Spleen (tissue), 11 donors: ENCODE results near the gene NFAT5. TPM values are rescaled to one million over a fixed set of nuclear protein-coding genes. Genes with fewer than 3 reads are reported as not detected.
"Not testable (repeated sequence)": the region's sequence is repeated elsewhere in the genome, so short reads cannot be mapped to it uniquely, and the experiment has no call there.

Source experiments
- DNase-seq: peaks from one replicate; pipeline ENCODE4 v3.0.0-alpha.2; 2020
- H3K27ac ChIP-seq, 8 donors: fragments of 200-600 bp; sonication (generic) in 7 of 8; 1 replicate in 4 of 8; 2 replicates in 4 of 8; pipeline versions ENCODE4 v1.5.0 to v1.8.0; 2016 to 2021; ENCODE audit warnings: inconsistent platforms in 4 of 8, mild to moderate bottlenecking in 4 of 8, moderate library complexity in 1 of 8
- H3K27me3 ChIP-seq, 7 donors: fragments of 200-600 bp; sonication (generic) in 6 of 7; replicated peaks in 1 of 7; 1 replicate in 4 of 7; 2 replicates in 3 of 7; pipeline versions ENCODE4 v1.5.0 to v1.8.0; 2016 to 2021; ENCODE audit warnings: inconsistent platforms in 3 of 7, mild to moderate bottlenecking in 1 of 7
- H3K36me3 ChIP-seq, 6 donors: fragments of 200-600 bp; sonication (generic) in 5 of 6; 1 replicate in 4 of 6; 2 replicates in 2 of 6; pipeline versions ENCODE4 v1.5.0 to v1.8.0; 2016 to 2021; ENCODE audit warnings: inconsistent platforms in 2 of 6
- H3K4me1 ChIP-seq, 6 donors: fragments of 200-600 bp; sonication (generic) in 5 of 6; 1 replicate in 3 of 6; 2 replicates in 3 of 6; pipeline versions ENCODE4 v1.5.0 to v1.8.0; 2016 to 2021; ENCODE audit warnings: inconsistent platforms in 3 of 6
- H3K4me3 ChIP-seq, 8 donors: fragments of 200-600 bp; sonication (generic) in 7 of 8; 1 replicate in 4 of 8; 2 replicates in 4 of 8; pipeline versions ENCODE4 v1.5.0 to v1.8.0; 2016 to 2021; ENCODE audit warnings: inconsistent platforms in 4 of 8, mild to moderate bottlenecking in 4 of 8, moderate library complexity in 2 of 8
- H3K9me3 ChIP-seq, 8 donors: fragments of 200-600 bp; sonication (generic) in 7 of 8; 1 replicate in 4 of 8; 2 replicates in 4 of 8; pipeline versions ENCODE4 v1.5.0 to v1.8.0; 2016 to 2021; ENCODE audit warnings: inconsistent platforms in 4 of 8
- CTCF ChIP-seq, 11 experiments: fragments of 200-600 bp in 7 of 11; fragments of 450-650 bp in 4 of 11; sonication (generic) in 4 of 11; IDR thresholded peaks in 8 of 11; conservative IDR thresholded peaks in 3 of 11; 1 replicate in 7 of 11; 2 replicates in 4 of 11; pipeline versions ENCODE4 v1.4.0 to v1.8.0; 2016 to 2021; ENCODE audit warnings: antibody characterized with exemption in 11 of 11, inconsistent platforms in 4 of 11, mild to moderate bottlenecking in 1 of 11
- POLR2A ChIP-seq, 3 donors: fragments of 450-650 bp; IDR thresholded peaks; one replicate each; pipeline ENCODE4 v1.5.1; 2017; ENCODE audit warnings: antibody characterized with exemption in 3 of 3, mild to moderate bottlenecking in 1 of 3
- POLR2AphosphoS5 ChIP-seq, 3 donors: sonication (generic); formaldehyde crosslinking; IDR thresholded peaks; one replicate each; pipeline ENCODE4 v1.5.1; 2017; ENCODE audit warnings: antibody characterized with exemption in 3 of 3
- WGBS, 5 donors: extraction: QIAGEN DNeasy Blood & Tissue Kit in 3 of 5; methylation state at CpG; one replicate each; pipeline versions ENCODE4 v1.1.5 to v1.1.7; 2013 to 2018; 5-methylcytosine and 5-hydroxymethylcytosine counted together
- intact Hi-C: fragments of 100-400 bp; cut with DNase I; formaldehyde crosslinking; loops from one replicate; pipeline ENCODE4 v1.15.0; 2023; ENCODE audit warnings: low total_unique reads
- polyA plus RNA-seq, 3 donors: library from polyadenylated mRNA; stranded (reverse); fragments of 200-250 nt; gene quantifications; one replicate each; pipeline ENCODE4 v1.2.1, GENCODE V29; 2013
- total RNA-seq, 7 donors: library from RNA; depleted of rRNA in 3 of 7; stranded (reverse); fragments of >200 nt in 3 of 7; fragmentation: NEBNext Ultra II Directional in 4 of 7; extraction: Animal tissue kit (Norgen Biotek cat#: 25700) in 4 of 7; gene quantifications; one replicate each; pipeline versions ENCODE4 v1.1.0 to v1.2.1, GENCODE V29; 2016 to 2021
- donor health status: healthy with polysubstance abuse.
- donor health status: DM: no; HTN: no; CAD: no; lungs with moderate emphysema.
- donor health status: DM: no; HTN: no; CAD: no.
- donor health status: Bipolar disorder and iron deficiency.
- donor health status: healthy.
- donor health status: DM: no; HTN: no; CAD: no.
- donor health status: DM: yes; HTN: yes; CAD: no.

Gene NFAT5
- total and polyA plus RNA-seq, 10 donors: 0.79 to 96.8 (median 54.5) TPM

GRCh38 chr16:69581297-69581696, 15.5 kb downstream of the NFAT5 start:
- TF ChIP-seq POLR2AphosphoS5 (IDR thresholded peaks at IDR 0.05) (no peak), CTCF (IDR thresholded peaks at IDR 0.05 in 8 of 11, conservative IDR thresholded peaks at IDR 0.05 in 3 of 11) (no peak), POLR2A (IDR thresholded peaks at IDR 0.05) (no peak)
- H3K27ac ChIP-seq: no peak overlapping the region
- DNase-seq: no peak
- H3K4me1 ChIP-seq: peaks cover 0 to 93% (median 9%) of the 10 kb centered on the region in 6 donors
- H3K27me3 ChIP-seq: no peaks in the 10 kb centered on the region
- peaks cover 0 to 35% (median 0%) of the 10 kb centered on the region in 6 donors for H3K36me3 ChIP-seq
- no peak overlapping the region for H3K4me3 ChIP-seq
- H3K9me3 ChIP-seq: no peaks in the 10 kb centered on the region
- intact Hi-C loops: no loop called here

GRCh38 chr16:69584493-69584892, 18.7 kb downstream of the NFAT5 start:
- H3K36me3 ChIP-seq: peaks cover 0 to 34% (median 0%) of the 10 kb centered on the region in 6 donors
- peaks cover 0 to 81% (median 10%) of the 10 kb centered on the region in 6 donors for H3K4me1 ChIP-seq
- H3K27ac ChIP-seq, intact Hi-C loops, H3K27me3 ChIP-seq, H3K4me3 ChIP-seq, H3K9me3 ChIP-seq, DNase-seq: not testable (repeated sequence)
- WGBS, 5 donors: 86 to 96% (median 93%) methylated on average over 5 of the region's 5 CpGs

- Histone ChIP-seq H3K36me3 (peaks cover 0 to 14% (median 0%) of the 10 kb centered on the region in 6 donors), H3K4me3 (no peak overlapping the region), H3K27ac (no peak overlapping the region), H3K9me3 (no peaks in the 10 kb centered on the region), H3K27me3 (no peaks in the 10 kb centered on the region), H3K4me1 (peaks cover 0 to 81% (median 16%) of the 10 kb centered on the region in 6 donors)
- intact Hi-C loops: no loop called here
- no peak for DNase-seq
- WGBS, 5 donors: 76 to 84% (median 78%) methylated on average over 7 of the region's 7 CpGs
- TF ChIP-seq CTCF (IDR thresholded peaks at IDR 0.05 in 8 of 11, conservative IDR thresholded peaks at IDR 0.05 in 3 of 11) (no peak), POLR2A (IDR thresholded peaks at IDR 0.05) (no peak), POLR2AphosphoS5 (IDR thresholded peaks at IDR 0.05) (no peak)
These were observed 23.9 kb downstream of the NFAT5 start for GRCh38 chr16:69589434-69590269.

GRCh38 chr16:69590590-69590989, 24.8 kb downstream of the NFAT5 start:
- H3K27ac ChIP-seq: no peak overlapping the region
- intact Hi-C loops: no loop called here
- no peaks in the 10 kb centered on the region for H3K9me3 ChIP-seq
- DNase-seq: no peak
- TF ChIP-seq POLR2AphosphoS5 (IDR thresholded peaks at IDR 0.05) (no peak), CTCF (IDR thresholded peaks at IDR 0.05 in 8 of 11, conservative IDR thresholded peaks at IDR 0.05 in 3 of 11) (no peak), POLR2A (IDR thresholded peaks at IDR 0.05) (no peak)
- H3K36me3 ChIP-seq: peaks cover 0 to 14% (median 0%) of the 10 kb centered on the region in 6 donors
- WGBS, 5 donors: 87 to 97% (median 93%) methylated on average over 3 of the region's 3 CpGs
- H3K4me3 ChIP-seq: no peak overlapping the region
- H3K4me1 ChIP-seq: peaks cover 0 to 79% (median 20%) of the 10 kb centered on the region in 6 donors
- no peaks in the 10 kb centered on the region for H3K27me3 ChIP-seq
